Coronary artery (tissue), 2 donors: ENCODE results near the gene CLEC4A.
"Not testable (repeated sequence)": the region's sequence is repeated elsewhere in the genome, so short reads cannot be mapped to it uniquely, and the experiment has no call there.

Source experiments
- DNase-seq: peaks from one replicate; pipeline ENCODE4 v3.0.0-alpha.2; 2017; ENCODE audit warnings: low spot score
- H3K27ac ChIP-seq, 2 donors: fragments of 200-600 bp; sonication (generic); one replicate each; pipeline ENCODE4 v1.5.1; 2016 to 2019
- H3K4me3 ChIP-seq: fragments of 200-600 bp; sonication (generic); 2 replicates; pipeline ENCODE4 v1.5.1; 2016; ENCODE audit warnings: mild to moderate bottlenecking, moderate library complexity
- TF ChIP-seq, protein P1 (sequence below): fragments of 200-600 bp; sonication (generic); IDR thresholded peaks from one replicate; pipeline ENCODE4 v1.5.1; 2019; ENCODE audit warnings: antibody characterized with exemption

Gene CLEC4A

DNA sequence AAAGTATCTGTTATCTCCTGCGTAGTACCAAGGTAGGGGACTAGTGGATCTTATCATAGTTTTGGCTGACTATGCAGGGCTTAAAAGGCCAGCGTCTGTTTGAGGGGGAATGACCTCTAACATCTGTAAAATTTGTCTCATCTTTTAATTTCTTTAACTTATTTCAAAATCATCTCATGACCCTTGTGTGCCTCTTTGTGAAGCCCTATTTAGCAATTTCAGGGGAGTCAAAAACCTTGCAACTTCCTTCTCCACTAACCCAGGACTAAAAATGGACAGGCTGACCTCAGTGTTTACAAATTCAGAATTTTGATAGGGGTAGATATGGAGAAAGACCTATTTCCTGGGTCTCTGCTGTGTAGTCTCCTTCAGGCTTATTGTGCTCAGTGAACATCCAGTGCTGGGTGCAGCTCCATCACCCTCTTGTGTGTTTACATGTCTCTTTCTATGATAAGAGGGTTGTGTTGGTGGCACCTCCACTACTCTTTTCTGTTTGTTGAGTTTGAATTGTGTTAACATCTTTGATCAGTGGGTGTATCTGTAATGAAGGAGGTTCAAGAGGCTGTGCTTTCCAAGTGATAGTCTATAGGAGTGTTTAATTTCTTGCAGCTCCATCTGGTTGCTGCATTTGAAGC, 27.0 kb upstream of the CLEC4A start:
- Histone ChIP-seq H3K27ac (no peak overlapping the region), H3K4me3 (no peak overlapping the region)
- TF ChIP-seq, protein P1, sequence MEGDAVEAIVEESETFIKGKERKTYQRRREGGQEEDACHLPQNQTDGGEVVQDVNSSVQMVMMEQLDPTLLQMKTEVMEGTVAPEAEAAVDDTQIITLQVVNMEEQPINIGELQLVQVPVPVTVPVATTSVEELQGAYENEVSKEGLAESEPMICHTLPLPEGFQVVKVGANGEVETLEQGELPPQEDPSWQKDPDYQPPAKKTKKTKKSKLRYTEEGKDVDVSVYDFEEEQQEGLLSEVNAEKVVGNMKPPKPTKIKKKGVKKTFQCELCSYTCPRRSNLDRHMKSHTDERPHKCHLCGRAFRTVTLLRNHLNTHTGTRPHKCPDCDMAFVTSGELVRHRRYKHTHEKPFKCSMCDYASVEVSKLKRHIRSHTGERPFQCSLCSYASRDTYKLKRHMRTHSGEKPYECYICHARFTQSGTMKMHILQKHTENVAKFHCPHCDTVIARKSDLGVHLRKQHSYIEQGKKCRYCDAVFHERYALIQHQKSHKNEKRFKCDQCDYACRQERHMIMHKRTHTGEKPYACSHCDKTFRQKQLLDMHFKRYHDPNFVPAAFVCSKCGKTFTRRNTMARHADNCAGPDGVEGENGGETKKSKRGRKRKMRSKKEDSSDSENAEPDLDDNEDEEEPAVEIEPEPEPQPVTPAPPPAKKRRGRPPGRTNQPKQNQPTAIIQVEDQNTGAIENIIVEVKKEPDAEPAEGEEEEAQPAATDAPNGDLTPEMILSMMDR: no peak
- DNase-seq: no peak

DNA sequence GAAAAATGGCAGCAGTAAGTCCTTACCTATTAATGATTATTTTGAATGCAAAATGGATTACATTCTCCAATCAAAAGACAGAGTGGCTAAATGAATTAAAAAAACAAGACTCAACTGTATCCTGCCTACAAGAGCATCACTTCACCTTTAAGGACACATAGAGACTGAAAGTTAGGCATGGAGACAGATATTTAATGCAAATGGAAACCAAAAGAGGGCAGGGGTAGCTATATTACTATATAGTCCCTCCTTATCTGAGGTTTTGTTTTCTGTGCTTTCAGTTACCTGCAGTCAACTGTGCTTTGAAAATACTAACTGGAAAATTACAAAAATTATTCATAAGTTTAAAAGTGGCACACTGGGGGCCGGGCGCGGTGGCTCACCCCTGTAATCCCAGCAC, 24.2 kb upstream of the CLEC4A start:
- Histone ChIP-seq H3K4me3 (no peak overlapping the region), H3K27ac (no peak overlapping the region)
- no peak for DNase-seq
- TF ChIP-seq, protein P1: no peak

DNA sequence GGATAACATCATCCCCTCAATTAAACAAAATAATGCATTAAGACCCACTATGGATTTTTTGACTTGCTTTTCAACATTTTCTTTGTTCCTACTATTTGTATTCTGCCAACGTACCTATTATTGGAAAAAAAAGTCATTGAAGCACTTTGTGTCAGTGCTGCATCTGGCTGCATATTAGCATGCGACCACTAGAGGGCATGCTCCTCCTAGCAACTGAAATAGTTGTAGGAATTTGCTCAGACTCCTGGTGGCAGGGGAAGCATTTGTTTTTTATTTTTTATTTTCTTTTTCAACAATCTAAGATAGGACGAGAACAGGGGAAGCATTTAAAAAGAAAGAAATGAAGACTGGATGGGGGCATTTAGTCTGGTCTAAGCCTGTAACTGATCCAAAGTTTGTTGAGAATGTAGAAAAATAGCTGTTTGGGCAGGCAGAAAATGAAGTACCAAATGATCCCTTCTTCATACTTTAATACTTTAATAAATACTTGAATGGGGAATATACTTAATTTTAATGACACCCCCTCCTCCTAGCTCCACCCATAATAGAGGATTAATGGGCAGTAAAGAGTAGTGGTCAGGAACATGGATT, 14.5 kb upstream of the CLEC4A start:
- H3K27ac ChIP-seq: no peak overlapping the region
- TF ChIP-seq, protein P1: peak; percentile 67
- peak; percentile 76 for DNase-seq
- H3K4me3 ChIP-seq: no peak overlapping the region

DNA sequence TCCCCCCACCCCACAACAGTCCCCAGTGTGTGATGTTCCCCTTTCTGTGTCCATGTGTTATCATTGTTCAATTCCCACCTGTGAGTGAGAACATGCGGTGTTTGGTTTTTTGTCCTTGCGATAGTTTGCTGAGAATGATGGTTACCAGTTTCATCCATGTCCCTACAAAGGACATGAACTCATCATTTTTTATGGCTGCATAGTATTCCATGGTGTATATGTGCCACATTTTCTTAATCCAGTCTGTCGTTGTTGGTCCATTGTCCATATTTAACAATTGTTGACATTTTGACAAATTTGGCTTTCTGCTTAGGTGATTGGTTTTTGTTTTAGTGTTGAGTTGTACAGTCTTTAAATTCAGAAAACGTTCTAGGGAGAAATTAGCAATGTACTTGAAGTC, 10.3 kb upstream of the CLEC4A start:
- H3K4me3 ChIP-seq, DNase-seq, H3K27ac ChIP-seq: not testable (repeated sequence)

DNA sequence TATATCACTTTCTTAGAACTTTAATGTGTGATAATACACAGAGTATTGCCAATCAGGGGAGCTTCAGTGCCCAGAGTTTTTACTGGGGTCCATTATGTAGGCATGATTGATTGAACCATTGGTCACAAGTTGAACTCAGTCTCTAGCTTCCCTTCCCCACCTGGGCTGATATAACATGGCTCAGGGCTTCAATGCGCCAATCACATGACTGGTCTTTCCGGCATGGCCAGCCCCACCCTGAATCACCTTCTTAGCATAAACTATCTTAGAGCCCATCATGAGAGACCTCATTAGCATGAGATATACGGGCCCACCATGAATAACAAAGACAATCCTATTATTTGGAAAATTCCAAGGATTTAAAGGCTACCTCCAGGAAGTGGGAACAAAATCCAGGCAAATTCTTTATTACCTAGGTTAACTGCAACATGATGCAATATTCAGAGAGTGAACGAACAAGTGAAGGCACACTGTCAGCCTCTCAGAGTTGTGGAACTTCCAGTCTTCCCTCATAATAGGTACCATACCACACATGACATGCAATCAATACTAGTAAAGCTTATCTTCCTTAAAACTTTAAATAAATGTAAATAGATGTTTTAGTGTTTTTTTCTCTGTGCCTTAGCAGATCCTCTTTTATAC, 3.2 kb upstream of the CLEC4A start:
- DNase-seq: no peak
- H3K27ac ChIP-seq: no peak overlapping the region
- no peak overlapping the region for H3K4me3 ChIP-seq
- TF ChIP-seq, protein P1: no peak

DNA sequence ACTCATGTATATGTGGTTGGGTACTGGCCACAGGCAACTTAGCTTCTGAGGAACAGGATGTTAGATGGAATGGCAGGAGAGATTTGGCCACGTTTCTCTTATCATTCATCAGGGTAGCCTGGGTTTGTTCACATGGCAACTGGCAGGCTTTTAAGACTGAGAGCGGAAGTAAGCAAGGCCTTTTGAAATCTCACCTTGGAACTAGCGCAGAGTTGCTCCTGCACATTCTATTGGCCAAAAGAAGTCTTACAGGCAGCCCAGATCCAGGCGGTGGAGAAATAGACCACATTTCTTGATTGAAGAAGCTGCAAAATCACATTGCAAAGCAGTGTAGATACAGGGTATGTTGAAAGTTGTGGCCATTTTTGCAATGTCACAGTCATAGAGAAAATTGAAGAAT, 3.7 kb downstream of the CLEC4A start:
- Histone ChIP-seq H3K4me3 (no peak overlapping the region), H3K27ac (no peak overlapping the region)
- TF ChIP-seq, protein P1: no peak
- DNase-seq: no peak

DNA sequence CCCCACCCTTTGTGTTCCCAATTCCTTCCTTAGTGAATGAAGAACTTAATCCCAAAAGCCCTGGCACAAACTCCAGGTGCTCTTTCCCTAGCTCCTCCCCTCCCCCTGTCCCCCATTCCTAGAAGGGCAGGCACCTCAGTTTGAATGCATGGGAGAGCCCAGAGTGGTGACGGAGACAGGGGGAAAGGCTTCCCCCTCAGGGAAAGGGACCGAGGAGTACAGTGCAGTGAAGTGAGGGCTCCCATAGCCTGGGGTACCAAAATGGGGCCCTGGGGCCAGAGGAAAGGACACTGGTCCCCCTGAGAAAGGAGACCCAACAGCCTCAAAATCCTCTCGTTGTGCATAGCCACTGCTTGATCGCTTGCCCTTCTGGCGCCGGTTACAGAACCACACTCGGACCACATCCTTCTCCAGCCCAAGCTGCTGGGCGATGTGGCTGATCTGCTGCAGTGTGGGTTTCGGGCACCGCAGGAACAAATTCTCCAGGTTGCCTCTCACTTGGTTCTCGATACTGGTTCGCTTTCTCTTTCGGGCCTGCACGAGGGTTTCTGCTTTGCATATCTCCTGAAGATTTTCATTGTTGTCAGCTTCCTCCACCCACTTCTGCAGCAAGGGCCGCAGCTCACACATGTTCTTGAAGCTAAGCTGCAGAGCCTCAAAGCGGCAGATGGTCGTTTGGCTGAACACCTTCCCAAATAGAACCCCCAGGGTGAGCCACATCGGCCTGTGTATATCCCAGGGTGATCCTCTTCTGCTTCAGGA, 10.4 kb downstream of the CLEC4A start:
- DNase-seq, H3K4me3 ChIP-seq, H3K27ac ChIP-seq: not testable (repeated sequence)

DNA sequence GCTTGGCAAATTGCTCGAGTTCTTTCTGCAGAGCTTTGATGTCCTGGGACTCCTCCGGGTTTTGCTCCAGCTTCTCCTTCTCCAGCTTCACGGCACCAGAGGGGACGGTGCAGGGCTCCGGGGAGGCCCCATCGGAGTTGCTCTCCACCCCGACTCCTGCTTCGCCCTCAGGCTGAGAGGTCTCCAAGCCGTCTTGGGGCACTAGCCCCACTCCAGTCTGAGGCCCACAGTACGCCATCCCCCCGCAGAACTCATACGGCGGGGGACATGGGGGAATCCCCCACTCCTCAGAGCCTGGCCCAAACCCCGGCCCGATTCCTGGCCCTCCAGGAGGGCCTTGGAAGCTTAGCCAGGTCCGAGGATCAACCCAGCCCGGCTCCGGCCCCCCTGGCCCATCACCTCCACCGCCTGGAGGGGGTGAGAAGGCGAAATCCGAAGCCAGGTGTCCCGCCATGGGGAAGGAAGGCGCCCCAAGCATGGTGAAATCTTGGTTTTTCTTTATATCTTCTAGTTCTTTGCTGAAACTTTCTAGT, 11.0 kb downstream of the CLEC4A start:
- not testable (repeated sequence) for H3K27ac ChIP-seq, DNase-seq, H3K4me3 ChIP-seq

DNA sequence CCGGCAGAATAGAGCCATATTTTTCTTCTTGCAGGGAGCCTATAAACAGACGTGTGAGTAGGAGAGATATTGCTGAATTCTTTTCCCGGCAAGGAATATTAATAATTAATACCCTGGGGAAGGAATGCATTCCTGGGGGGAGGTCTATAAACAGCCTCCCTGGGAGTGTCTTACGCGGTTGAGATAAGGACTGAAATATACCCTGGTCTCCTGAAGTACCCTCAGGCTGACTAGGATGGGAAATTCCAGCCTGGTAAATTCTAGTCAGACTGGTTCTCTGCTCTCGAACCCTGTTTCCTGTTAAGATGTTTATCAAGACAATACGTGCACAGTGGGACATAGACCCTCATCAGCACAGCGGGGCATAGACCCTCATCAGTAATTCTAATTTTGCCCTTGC, 18.2 kb downstream of the CLEC4A start:
- H3K4me3 ChIP-seq, DNase-seq, H3K27ac ChIP-seq: not testable (repeated sequence)
